ENCODE data around the gene RANBP1. TPM values are rescaled to one million over a fixed set of nuclear protein-coding genes. Genes with fewer than 3 reads are reported as not detected.

RANBP1 gene
- total and polyA plus RNA-seq, 9 of the 15 experiments (the other 6 are each of a cell fraction or from before 2014, with no cell fraction given): 162 to 2,891 (median 1,289) TPM

- TF ChIP-seq E2F6 (IDR thresholded peaks at IDR 0.05; ENCODE audit: borderline replicate concordance in 1 of 2, extremely low read depth in 1 of 2, insufficient read depth in 1 of 2, insufficient read length in 1 of 2, low read depth in 1 of 2, low read length in 1 of 2, poor library complexity in 1 of 2, severe bottlenecking in 1 of 2): peak in 1 of 2 experiments; percentile 0
- no peak for TF ChIP-seq RBM15 (IDR thresholded peaks at IDR 0.05; ENCODE audit: insufficient read depth, low read length)
- TF ChIP-seq ZNF76 (CRISPR knock-in tag; IDR thresholded peaks at IDR 0.05; ENCODE audit: borderline replicate concordance): no peak
- TF ChIP-seq ZBTB26 (CRISPR knock-in tag; IDR thresholded peaks at IDR 0.05): no peak
- no peak for TF ChIP-seq WHSC1 (IDR thresholded peaks at IDR 0.05; ENCODE audit: low read length)
- no peak for TF ChIP-seq PHTF2 (CRISPR knock-in tag; IDR thresholded peaks at IDR 0.05)
- no peak for TF ChIP-seq IRF9 (tag; IDR thresholded peaks at IDR 0.05)
- TF ChIP-seq E2F4 (CRISPR knock-in tag; IDR thresholded peaks at IDR 0.05; ENCODE audit: low read depth): no peak
- TF ChIP-seq HDAC6 (IDR thresholded peaks at IDR 0.05; ENCODE audit: low read depth, low read length): no peak
- no peak for TF ChIP-seq TCF7L2 (IDR thresholded peaks at IDR 0.05; ENCODE audit: low read depth, low read length)
- no peak for TF ChIP-seq FOS (IDR thresholded peaks at IDR 0.05; ENCODE audit: extremely low read depth, insufficient read length)
- no peak for TF ChIP-seq BCL6 (CRISPR knock-in tag; IDR thresholded peaks at IDR 0.05)
- peak; percentile 13; the same call in 1 of the 2 replicates for TF ChIP-seq MTA3 (IDR thresholded peaks at IDR 0.05; ENCODE audit: borderline replicate concordance)
- TF ChIP-seq ZNF589 (CRISPR knock-in tag; IDR thresholded peaks at IDR 0.05; ENCODE audit: low read depth): no peak
- no peak for TF ChIP-seq TAF1 (IDR thresholded peaks at IDR 0.05; ENCODE audit: control insufficient read depth, extremely low read depth, insufficient read depth, low read length, severe bottlenecking)
- no peak for TF ChIP-seq ZNF780A (CRISPR knock-in tag; IDR thresholded peaks at IDR 0.05)
- TF ChIP-seq SAP30 (IDR thresholded peaks at IDR 0.05; ENCODE audit: borderline replicate concordance, insufficient read depth, low read depth, low read length, poor library complexity, severe bottlenecking): no peak
- no peak for TF ChIP-seq ZNF586 (CRISPR knock-in tag; conservative IDR thresholded peaks at IDR 0.05)
- TF ChIP-seq VEZF1 (CRISPR knock-in tag; IDR thresholded peaks at IDR 0.05): no peak
- TF ChIP-seq NFIC (IDR thresholded peaks at IDR 0.05): no peak
- TF ChIP-seq GTF2B (IDR thresholded peaks at IDR 0.05; ENCODE audit: extremely low read depth, insufficient read length): no peak
Measured at GRCh38 chr22:20132686-20133246, 16.9 kb downstream of the RANBP1 start (continued).

Measured in K562 (cell line).